ENCODE results near the gene SEPTIN10.
"Not testable (repeated sequence)": the region's sequence is repeated elsewhere in the genome, so short reads cannot be mapped to it uniquely, and the experiment has no call there.

The SEPTIN10 gene

GRCh38 chr2:109542384-109542783 is 71.4 kb downstream of the SEPTIN10 start:
- DNase-seq: no peak

DNA sequence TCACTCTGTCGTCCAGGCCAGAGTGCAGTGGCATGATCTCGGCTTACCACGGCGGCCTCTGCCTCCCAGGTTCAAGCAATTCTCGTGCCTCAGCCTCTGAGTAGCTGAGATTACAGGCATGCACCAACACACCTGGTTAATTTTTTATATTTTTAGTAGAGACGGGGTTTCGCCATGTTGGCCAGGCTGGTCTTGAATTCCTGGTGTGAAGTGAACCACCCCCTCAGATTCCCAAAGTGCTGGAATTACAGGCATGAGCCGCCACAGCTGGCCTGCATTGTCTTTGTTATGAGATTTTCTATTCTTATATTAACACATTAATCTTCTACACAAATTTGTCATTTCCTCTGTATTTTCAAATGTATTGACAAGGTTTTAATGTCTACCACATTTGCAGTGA is 75.2 kb downstream of the SEPTIN10 start:
- no peak for DNase-seq

GRCh38 chr2:109537565-109538222 is 76.1 kb downstream of the SEPTIN10 start:
- no peak for DNase-seq

GRCh38 chr2:109536556-109536955 is 77.2 kb downstream of the SEPTIN10 start:
- DNase-seq: not testable (repeated sequence)

DNA sequence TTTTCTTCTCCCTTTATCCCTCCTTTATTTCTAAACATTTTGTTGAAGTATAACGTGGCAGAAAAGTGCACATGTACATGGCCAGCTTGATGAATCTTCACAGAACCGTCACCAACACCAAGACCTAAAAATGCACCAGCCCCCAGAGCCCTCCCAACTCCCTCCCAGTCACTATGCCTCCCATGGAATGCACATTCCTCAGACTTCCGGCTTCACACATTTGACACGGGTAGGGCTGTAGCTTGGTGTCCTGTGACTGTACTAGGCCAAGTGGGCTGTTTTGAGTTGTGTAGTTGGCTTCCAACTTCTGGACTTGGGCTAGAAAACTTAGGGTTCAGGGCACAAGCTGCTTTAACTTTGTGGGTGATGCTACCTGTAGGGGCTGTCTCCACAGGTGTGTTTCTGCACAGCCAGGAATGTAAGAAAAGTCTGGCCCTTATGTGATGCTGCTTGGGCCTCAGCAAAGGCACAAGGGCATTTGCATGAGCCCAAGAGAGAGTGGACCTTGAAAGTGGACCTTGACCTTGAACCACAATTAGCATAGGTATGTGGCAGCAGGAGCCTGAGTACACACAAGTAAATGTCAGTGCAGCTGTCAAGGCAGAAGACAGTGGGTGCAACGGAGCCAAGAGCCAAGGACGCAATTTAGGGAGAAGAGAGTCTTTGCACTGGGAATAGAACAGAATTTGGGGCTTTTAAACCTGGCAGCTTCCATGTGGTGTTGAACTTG is 78.4 kb downstream of the SEPTIN10 start:
- DNase-seq: no peak

DNA sequence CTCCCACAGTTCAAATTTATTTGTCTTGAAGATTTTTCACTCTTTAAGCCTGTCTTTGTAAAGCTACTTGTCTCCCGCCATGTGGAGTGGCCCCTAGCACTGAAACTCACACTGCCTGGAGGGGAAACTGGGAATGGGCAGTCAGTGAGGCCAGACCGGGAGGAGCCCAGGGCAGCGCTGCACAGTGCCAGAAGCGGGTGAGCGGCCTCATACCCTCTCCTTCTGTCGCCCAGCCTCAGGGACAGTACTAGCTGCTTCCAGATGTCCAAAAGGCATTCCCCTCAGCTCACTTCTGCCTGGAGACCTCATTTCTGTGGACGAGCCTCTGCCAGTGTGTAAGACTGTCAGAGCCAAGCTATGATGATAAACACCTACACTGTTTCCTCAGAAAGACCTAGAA is 79.9 kb downstream of the SEPTIN10 start:
- DNase-seq: no peak

GRCh38 chr2:109532728-109533076 is 81.1 kb downstream of the SEPTIN10 start:
- DNase-seq: no peak

DNA sequence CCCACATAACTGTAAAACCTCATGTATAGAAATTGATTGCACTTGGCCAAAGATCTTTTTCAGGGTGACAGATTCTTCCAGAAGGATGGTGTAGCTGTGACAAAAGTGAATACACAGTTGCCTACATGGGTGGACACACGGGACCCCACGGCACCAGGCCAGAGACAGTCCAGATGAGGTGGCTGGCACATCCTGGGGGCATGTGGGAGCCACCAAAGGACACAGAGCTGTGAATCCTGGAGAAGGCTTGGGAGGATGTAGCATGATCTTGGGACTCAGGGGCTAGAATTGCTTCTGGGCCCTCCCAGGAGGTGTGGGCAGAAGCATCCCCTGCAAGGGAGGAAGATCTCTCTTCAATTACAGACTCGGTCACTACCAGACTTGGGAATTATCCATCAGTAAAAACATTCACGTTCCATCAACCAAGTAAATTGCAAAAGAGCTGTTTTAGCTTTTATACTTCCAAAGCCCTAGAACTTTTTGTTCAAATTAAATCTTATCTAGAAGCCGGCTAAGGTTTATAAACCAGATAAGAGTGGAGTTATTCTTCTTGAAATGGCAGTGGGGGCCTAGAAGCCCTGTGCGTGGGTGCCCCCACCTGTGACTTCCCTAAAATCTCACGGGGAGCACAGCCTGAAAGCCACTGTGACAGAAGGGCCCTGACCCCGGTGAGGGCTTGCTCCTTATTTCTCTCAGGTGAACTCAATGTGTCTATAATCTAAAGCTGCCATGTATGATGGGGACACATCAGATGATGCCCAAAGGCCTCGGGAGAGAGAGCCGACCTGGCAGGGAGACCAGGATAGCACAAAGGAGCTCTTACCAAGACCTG is 81.7 kb downstream of the SEPTIN10 start:
- no peak for DNase-seq

GRCh38 chr2:109531221-109531620 is 82.5 kb downstream of the SEPTIN10 start:
- no peak for DNase-seq

DNA sequence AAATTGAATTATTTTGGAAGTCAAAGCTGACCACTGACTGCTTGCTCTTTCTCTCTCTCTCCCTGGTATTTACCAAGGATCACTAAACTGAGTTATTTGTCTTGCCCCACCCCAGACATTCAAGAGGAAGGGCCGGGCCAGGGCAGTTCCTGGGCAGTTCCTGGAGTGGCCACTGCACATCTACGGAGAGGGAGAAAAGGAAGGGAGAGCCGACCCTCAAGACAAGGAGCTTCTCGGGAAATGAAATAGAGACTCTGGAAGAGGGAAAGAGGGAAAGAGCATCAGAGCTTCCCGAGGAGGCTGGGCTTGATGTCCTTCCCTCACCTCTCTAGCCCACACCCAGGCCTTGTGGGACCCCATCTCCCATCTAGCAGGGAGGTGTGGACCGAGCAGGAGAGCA is 83.1 kb downstream of the SEPTIN10 start:
- DNase-seq: no peak

GRCh38 chr2:109529532-109530449 is 84.0 kb downstream of the SEPTIN10 start:
- DNase-seq: no peak

DNA sequence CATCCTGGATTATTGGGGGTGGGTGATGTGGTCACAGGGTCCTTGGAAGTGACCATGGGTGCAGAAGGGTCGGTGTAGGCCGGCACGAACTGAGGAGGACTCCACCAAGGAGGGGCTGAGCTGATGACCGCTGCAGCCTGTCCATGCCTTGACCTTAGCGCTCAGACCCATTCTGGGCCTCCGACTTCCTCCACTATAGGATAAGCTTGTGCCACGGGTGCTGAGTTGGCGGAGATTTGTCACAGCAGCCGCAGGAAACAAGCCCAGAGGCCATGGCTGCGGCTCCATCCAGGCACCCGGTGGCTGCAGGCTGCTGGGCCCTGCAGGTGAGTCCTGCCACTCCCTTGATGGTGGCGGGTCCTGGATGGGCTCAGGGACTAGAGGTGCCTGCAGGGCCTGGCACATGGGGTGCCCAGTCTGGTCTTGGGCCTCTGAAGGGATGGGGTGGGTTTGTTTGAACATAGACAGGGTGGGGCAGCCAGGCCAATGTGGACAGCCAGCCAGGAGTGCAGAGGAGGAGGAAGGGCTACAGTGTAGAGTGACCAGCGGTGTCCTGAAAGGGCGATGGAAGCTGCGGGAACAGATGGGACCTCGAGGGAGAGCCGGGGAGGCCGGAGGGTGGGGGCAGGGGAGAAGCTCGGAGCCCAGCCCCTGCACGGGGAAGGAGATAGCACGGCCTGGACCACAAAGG is 84.8 kb downstream of the SEPTIN10 start:
- no peak for DNase-seq

DNA sequence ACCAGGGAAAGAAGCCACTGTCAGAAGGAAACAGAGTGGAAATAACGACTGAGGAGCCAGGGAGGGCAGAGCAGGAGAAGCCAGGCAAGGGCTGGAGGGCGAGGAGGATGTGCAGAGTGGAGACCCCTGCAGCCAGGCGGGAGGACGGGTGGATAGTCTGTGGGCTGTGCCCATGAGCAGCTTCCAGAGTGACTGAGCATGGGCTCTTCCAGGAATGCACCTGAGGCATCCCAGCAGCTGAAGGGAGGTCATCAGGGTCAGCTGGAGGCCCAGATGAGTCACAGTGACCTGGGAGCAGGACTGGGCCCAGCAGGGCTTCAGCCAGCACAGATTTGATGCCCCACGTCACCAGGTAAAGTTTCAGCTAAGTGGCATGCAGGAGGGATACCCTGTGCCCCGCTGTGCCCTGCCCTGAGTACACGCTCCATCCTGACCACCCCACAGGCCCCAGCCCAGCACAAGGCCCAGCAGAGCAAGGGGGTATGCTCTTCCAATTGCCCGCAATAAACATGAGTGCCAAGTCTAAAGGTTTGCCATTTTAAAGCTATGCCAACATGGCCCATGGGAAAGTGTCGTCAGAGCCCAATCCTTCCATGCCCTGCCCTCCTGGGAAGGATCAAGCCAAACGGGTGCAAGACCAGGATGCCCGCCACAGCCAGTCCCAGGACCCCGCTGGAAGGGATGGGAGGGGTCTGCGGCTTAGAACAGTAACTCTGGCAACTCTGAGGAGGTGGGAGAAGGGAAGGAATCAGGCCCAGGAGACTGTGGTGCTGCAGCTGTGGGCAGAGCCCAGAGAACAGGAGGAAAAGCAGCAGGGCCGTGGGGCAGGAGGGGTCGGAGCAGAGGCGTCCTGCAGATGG is 85.7 kb downstream of the SEPTIN10 start:
- DNase-seq: no peak

- DNase-seq: no peak
These were observed 86.7 kb downstream of the SEPTIN10 start for GRCh38 chr2:109527079-109527478.

DNA sequence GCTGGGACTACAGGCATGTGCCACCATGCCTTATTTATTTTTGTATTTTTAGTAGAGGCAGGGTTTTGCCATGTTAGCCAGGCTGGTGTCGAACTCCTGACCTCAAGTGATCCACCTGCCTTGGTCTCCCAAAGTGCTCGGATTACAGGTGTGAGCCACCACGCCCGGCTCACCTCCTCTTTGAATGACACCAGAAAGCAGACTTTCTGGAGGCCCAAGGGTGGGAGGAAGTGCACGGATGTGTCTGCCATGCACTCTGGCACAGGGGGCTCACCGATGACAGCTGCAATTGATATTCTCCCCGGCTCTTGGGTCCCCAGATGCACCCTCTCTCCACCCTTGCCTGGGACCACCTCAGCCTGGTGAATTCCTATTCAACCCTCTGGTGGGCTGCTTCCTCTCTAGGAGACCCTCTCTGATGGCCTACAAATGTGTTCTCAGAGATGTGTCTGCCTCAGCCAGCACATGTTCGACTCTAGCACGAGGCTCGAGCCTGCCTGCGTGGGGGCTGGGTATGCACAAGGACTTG is 87.3 kb downstream of the SEPTIN10 start:
- DNase-seq: no peak

GRCh38 chr2:109525836-109526235 is 87.9 kb downstream of the SEPTIN10 start:
- no peak for DNase-seq

DNA sequence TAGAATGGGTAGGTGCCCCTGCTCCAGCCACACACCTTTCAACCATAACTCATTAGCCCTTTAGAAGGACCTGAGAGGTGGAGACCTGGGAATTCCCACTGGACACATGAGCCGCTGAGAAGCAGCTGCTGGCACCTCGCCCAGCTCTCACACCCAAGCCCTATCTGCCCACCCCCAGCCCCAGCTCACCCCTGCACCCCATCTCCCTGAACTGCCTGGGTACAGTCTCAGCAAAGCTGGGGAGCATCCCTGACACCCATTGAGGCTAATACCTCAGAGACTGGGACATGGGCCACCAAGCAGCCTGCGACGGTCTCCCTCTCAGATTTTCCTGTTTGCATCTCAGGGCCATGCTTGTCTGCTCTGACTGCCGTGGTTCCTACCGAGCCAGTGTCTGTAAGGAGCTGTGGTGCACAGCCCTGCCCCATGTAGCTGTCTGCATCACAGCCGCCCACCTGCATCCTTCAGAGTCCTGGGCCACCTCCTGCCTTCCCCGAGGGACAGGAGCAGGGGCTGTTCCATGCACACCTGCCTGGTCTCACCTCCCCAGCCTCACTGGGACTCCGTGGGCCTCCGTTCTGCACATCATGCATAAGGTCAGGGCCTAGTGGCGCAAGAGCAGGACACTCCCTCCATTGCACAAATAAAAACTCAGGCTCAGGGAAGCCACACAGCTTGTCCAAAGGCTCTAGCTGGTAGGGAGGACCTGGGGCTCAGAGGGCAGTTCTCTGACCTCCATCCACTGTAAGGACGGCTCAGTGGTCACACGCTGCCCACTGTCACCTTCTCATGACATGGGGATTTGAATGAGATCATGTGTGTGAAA is 90.0 kb downstream of the SEPTIN10 start:
- no peak for DNase-seq

DNA sequence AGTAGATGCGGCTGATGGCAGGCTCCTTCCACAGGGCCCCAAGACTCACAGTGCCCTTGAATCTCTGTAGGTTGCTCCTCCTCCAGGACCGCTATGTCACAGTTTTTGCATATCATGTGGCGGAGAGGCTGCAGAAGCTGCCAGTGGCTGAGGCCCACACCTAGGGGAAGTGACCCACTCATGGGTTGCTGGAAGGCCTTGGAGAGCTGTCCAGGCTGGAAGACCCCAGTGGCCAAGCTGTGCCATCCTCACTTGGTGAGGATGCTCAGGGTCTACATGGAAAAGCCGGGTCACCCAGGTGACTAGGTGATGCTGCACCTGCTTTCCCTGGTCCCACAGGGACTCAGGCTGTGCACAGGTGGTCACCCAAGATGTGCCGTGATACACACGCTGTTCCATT is 90.6 kb downstream of the SEPTIN10 start:
- no peak for DNase-seq

DNA sequence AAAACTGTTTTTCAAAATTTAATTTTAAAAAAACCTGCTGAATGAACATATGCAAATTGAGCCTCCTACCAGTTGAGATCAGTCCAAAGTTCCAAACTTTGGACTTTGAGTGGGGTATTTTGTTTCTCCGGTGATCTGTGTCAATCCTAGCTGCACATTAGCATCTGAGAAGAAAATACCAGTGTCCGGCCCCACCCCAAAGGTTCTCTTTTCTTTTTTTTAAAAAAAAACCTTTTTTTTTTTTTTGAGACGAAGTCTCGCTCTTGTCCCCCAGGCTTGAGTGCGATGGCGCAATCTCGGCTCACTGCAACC is 91.7 kb downstream of the SEPTIN10 start:
- no peak for DNase-seq

Data from NCI-H69 (cell line).